Measurements from ENCODE around the gene NGDN.
"Not testable (repeated sequence)": the region's sequence is repeated elsewhere in the genome, so short reads cannot be mapped to it uniquely, and the experiment has no call there.

NGDN gene

GRCh38 chr14:23439107-23439835, 30.2 kb upstream of the NGDN start:
- peak; percentile 2 for DNase-seq (ENCODE audit: low spot score)

- DNase-seq (ENCODE audit: low spot score): no peak
These were observed 28.4 kb upstream of the NGDN start for GRCh38 chr14:23441076-23441475.

GRCh38 chr14:23442721-23443356, 26.7 kb upstream of the NGDN start:
- DNase-seq (ENCODE audit: low spot score): no peak

GRCh38 chr14:23443411-23443812, 26.1 kb upstream of the NGDN start:
- no peak for DNase-seq (ENCODE audit: low spot score)

GRCh38 chr14:23443881-23444280, 25.6 kb upstream of the NGDN start:
- no peak for DNase-seq (ENCODE audit: low spot score)

GRCh38 chr14:23444314-23444713, 25.2 kb upstream of the NGDN start:
- no peak for DNase-seq (ENCODE audit: low spot score)

GRCh38 chr14:23445773-23446172, 23.7 kb upstream of the NGDN start:
- DNase-seq (ENCODE audit: low spot score): no peak

GRCh38 chr14:23446291-23446851, 23.1 kb upstream of the NGDN start:
- DNase-seq (ENCODE audit: low spot score): no peak

GRCh38 chr14:23447361-23448350, 21.8 kb upstream of the NGDN start:
- DNase-seq (ENCODE audit: low spot score): no peak

GRCh38 chr14:23449314-23449713, 20.2 kb upstream of the NGDN start:
- DNase-seq (ENCODE audit: low spot score): no peak

- DNase-seq (ENCODE audit: low spot score): no peak
These were observed 19.1 kb upstream of the NGDN start for GRCh38 chr14:23450379-23450778.

- DNase-seq (ENCODE audit: low spot score): no peak
These were observed 17.3 kb upstream of the NGDN start for GRCh38 chr14:23452237-23452636.

GRCh38 chr14:23454445-23454856, 15.1 kb upstream of the NGDN start:
- no peak for DNase-seq (ENCODE audit: low spot score)

- DNase-seq (ENCODE audit: low spot score): not testable (repeated sequence)
These were observed 12.5 kb upstream of the NGDN start for GRCh38 chr14:23456883-23457586.

GRCh38 chr14:23457587-23458445, 11.7 kb upstream of the NGDN start:
- DNase-seq (ENCODE audit: low spot score): no peak

GRCh38 chr14:23460960-23461359, 8.5 kb upstream of the NGDN start:
- DNase-seq (ENCODE audit: low spot score): no peak

GRCh38 chr14:23464700-23465099, 4.8 kb upstream of the NGDN start:
- DNase-seq (ENCODE audit: low spot score): no peak

GRCh38 chr14:23465261-23465660, 4.2 kb upstream of the NGDN start:
- DNase-seq (ENCODE audit: low spot score): no peak

- DNase-seq (ENCODE audit: low spot score): no peak
These were observed 788 bp upstream of the NGDN start for GRCh38 chr14:23468704-23469126.

GRCh38 chr14:23469906-23470403, 452 bp downstream of the NGDN start:
- no peak for DNase-seq (ENCODE audit: low spot score)

Data from D341Med (cell line).